HL-60/S4 treated with phorbol 12-myristate 13-acetate at 8.2 ng/mL for 4 days and 3 days (cell line): ENCODE data around the gene EIF4EBP2.

Source experiments
- in situ Hi-C: fragments of 300-500 bp; cut with MboI; formaldehyde crosslinking; loops from 2 replicates; pipeline ENCODE4 v1.15.0; 2022; ENCODE audit warnings: low sequenced_read_pairs

Gene EIF4EBP2

DNA sequence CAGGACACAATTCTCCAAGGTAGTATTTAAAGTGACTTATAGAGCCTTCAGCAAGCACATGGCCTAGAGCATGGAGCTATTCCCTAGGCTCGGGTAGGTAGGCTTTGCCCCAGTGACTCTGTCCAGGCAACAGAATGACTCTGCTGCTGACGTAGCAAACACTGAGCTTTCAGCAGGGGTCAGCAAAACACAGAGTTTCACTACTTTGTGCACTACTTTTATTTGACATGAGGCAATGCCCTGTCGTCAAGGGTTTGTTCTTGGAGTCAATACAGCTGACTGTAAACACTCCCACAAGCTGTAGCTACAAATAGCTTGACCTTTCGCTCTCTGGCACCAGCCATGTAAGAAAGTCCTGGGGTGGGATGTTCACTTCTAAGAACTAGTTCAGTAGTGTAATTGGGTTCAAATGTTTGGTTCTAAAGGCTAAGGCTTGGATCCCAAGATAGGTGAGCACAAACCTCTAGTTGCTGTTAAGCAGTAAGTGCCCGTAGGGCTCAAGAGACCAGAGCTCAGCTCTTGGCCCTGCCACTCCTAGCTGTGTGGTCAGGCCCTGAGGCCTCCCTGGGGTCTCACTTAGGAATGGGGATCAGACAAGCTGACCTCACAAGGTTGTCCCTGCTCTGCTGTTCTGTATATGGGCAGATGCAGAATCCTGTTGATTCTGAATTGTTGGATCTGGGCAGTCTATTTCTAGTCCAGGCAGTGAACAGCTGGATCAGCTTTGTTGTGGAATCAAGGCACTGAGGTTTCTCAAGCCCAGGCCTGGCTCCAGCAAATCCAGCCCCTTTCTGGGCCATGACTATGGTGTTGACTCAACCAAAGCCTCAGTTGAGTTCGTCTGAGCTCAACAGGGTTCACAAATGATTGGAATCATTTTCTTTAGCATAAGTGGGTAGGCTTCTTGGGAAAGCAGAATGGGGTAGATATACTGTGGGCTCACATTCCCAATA lies 26.8 kb downstream of the EIF4EBP2 start:
- in situ Hi-C loops: no loop called here

DNA sequence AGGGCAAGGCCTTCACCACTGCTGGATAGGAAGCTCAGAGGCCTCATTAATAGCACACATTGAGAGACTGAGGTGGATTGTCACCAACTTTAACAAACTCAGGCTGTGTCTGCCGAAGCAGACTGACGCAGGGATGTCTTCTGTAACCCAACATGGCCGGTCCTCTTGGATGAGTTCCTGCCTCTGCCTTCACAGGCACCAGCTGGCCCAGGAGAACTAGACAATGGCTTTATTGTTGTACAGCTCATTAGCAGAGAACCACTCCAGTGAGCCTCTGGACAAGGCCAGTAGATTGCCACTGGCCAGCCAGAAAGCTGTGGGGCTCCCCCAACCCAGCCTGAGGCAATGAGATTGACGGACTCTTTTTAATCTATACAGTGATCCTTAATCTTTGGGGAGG lies 28.2 kb downstream of the EIF4EBP2 start:
- in situ Hi-C loops: no loop called here

DNA sequence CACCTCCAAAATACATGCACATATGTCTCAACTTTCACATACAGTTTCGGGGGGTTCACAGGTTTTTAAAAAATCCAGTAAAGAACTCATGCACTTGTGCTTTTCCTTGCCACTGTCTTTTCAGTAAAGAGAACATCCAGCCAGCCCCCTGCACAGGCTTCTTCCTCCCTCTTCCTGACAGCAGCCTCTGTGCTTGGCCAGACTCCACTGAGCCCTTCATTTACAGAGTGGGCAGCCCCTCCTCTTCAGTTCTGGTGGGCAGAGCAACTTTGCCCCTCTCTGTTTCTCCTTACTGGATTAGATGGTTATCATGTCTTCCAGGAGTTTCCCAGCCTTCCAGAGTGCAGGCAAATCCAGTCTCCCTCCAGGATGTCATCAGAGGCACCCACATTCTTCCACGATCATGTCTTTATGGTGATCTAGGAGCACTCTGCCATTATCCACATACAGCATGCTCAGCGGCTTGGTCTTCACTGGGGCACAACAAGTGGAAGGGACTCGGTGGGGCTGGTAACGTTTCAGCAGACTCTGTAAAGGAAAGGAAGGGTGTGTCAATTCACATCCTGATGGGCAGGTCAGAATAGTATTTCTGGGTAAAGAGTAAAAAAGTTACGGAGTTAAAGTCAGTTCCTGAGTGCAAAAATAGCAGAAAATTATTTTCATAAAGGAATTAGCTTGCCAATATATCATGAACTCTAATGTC lies 28.8 kb downstream of the EIF4EBP2 start:
- in situ Hi-C loops: no loop called here

- in situ Hi-C loops: no loop called here
Observed at GRCh38 chr10:70433581-70434280, 29.8 kb downstream of the EIF4EBP2 start.

GRCh38 chr10:70435241-70436085 lies 31.5 kb downstream of the EIF4EBP2 start:
- in situ Hi-C loops: no loop called here

DNA sequence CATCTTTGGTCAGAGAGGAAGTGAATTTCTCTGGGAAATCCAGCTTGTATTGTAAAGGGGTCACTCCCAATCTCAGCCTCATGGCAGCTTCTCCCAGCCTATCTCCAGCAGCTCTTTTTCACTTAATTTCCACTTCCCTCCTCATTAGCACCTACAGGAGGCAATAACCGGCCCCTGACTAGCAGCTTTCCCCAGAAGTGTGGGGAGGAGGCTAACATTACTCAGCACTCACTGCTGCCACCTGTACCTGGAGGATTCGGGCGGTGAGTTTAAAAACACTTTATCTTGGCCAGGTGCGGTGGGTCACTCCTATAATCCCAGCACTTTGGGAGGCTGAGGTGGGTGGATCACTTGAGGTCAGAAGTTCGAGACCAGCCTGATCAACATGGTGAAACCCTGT lies 33.8 kb downstream of the EIF4EBP2 start:
- in situ Hi-C loops: no loop called here

GRCh38 chr10:70440296-70441160 lies 36.6 kb downstream of the EIF4EBP2 start:
- in situ Hi-C loops: no loop called here

DNA sequence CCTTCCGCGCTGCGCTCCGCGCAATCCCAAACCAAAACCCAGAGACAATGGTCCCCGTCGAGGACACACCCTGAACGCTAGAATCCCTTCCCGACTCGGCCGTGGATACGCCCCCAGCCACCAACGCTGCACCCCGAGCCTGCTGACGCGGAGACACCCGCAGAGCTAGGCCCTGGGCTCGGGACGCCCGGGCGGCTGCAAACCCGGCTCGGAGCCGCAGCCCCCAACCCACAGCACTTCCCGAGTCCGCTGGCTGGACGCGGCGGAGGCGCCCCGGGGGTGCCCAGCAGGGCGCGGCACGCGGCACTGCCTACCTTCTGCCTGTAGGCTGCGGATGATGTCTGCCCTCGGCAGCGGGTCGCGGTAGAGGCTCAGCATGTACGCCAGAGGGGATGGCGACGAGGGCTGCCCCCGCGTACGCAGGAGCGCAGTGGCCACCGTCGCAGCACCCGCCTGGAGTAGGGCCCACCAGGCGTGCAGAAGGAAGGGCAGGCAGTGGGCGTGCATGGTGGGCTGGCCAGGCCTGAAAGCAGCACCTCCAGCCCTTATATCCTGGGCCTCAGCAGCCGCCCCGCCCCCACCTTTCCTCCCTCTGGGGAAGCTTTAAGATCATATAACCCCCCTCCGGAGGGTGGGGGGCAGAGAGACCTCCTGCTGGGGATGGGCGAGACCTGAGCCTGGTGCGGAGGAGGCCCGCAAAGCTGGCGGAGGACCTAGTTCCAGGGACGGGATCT lies 37.4 kb downstream of the EIF4EBP2 start, which contains the start of gene NODAL:
NODAL (minus strand) TSS at position 521 of the 734 bp plus-strand sequence; CDS start at position 507, 14 bp downstream.
- in situ Hi-C loops: no loop called here

- in situ Hi-C loops: no loop called here
Observed at GRCh38 chr10:70441895-70442309, 38.0 kb downstream of the EIF4EBP2 start.

DNA sequence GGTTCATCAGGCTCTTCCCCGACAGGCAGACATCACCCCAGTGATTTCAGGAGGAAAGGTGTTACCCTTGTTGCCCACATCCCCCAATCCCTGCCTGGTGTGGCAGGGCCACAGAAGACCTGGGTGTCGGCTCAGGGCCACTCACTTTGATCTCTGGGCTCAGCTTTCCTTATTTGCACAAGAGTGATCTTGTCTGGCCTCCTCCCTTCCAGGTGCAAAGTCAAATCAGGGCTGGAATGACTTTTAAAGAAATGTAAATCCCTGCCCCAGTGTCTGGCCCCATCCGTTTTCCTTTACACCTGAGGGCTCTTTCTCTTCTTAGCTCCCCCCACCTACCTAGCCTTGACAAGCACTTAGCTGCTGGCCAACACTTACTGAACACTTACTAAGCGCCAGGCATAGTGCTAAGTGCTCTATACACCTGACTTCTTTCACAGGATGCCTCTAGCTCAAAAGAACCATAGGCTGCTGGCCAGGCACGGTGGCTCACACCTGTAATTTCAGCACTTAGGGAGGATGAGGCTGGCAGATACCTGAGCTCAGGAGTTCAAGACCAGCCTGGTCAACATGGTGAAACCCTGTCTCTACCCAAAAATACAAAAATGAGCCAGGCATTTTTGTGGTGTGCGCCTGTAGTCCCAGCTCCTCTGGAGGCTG lies 38.5 kb downstream of the EIF4EBP2 start:
- in situ Hi-C loops: no loop called here

- in situ Hi-C loops: no loop called here
Observed at GRCh38 chr10:70444744-70445143, 40.8 kb downstream of the EIF4EBP2 start.

GRCh38 chr10:70445718-70446657 lies 42.0 kb downstream of the EIF4EBP2 start:
- in situ Hi-C loops: no loop called here

GRCh38 chr10:70448236-70448635 lies 44.3 kb downstream of the EIF4EBP2 start:
- in situ Hi-C loops: no loop called here

DNA sequence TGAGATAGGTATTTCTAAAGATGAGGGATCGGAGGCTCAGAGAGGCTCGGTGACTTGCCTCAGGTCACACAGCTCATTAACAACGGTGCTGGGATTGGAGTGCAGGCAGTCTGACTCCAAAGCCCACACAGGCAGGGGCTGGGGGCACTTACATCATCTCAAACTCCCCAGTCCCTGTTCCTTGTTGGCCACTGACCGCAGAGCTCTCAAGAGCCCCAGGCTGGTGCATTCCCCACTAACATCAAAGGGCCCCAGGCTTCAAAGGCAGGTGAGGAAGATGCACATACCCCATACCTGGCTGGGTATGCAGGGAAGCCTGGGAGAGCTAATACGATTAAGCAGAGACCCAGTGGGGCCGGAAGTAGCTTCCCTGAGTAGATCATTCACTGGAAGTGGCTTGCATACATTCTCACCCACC lies 51.3 kb downstream of the EIF4EBP2 start:
- in situ Hi-C loops: no loop called here

GRCh38 chr10:70456164-70456563 lies 52.2 kb downstream of the EIF4EBP2 start:
- in situ Hi-C loops: no loop called here

- in situ Hi-C loops: no loop called here
Observed at GRCh38 chr10:70457759-70458305, 53.9 kb downstream of the EIF4EBP2 start.
